GM18499 (cell line): ENCODE data around the gene NOLC1.
"Not testable (repeated sequence)": the region's sequence is repeated elsewhere in the genome, so short reads cannot be mapped to it uniquely, and the experiment has no call there.

Source experiments
- ATAC-seq: cut with Tn5 transposase; IDR thresholded peaks from one replicate; pipeline ENCODE4 v1.9.1; 2021; ENCODE audit warnings: moderate number of reproducible peaks; ENCODE audit not compliant: insufficient read depth, unreplicated experiment

NOLC1 gene

GRCh38 chr10:102150970-102151773 is 1.0 kb upstream of the NOLC1 start:
- ATAC-seq, result no peak

GRCh38 chr10:102152545-102152890 is 329 bp downstream of the NOLC1 start:
- ATAC-seq, result no peak

GRCh38 chr10:102153093-102153620 is 968 bp downstream of the NOLC1 start:
- no peak for ATAC-seq

GRCh38 chr10:102154466-102155116 is 2.4 kb downstream of the NOLC1 start:
- ATAC-seq, result no peak

GRCh38 chr10:102157224-102157623 is 5.0 kb downstream of the NOLC1 start:
- ATAC-seq, result no peak

GRCh38 chr10:102159051-102159597 is 6.9 kb downstream of the NOLC1 start:
- no peak for ATAC-seq

- no peak for ATAC-seq
Observed at GRCh38 chr10:102159831-102160230, 7.6 kb downstream of the NOLC1 start.

- no peak for ATAC-seq
Observed at GRCh38 chr10:102163342-102163989, 11.3 kb downstream of the NOLC1 start.

GRCh38 chr10:102167861-102168260 is 15.7 kb downstream of the NOLC1 start:
- ATAC-seq, result no peak

- ATAC-seq, result no peak
Observed at GRCh38 chr10:102170602-102171001, 18.4 kb downstream of the NOLC1 start.

GRCh38 chr10:102172288-102172687 is 20.1 kb downstream of the NOLC1 start:
- no peak for ATAC-seq

- ATAC-seq, result no peak
Observed at GRCh38 chr10:102175415-102175814, 23.2 kb downstream of the NOLC1 start.

GRCh38 chr10:102184606-102185005 is 32.4 kb downstream of the NOLC1 start:
- no peak for ATAC-seq

- ATAC-seq, result no peak
Observed at GRCh38 chr10:102185272-102185671, 33.1 kb downstream of the NOLC1 start.

- no peak for ATAC-seq
Observed at GRCh38 chr10:102185811-102186527, 33.8 kb downstream of the NOLC1 start.

- no peak for ATAC-seq
Observed at GRCh38 chr10:102188298-102188940, 36.2 kb downstream of the NOLC1 start.

- not testable (repeated sequence) for ATAC-seq
Observed at GRCh38 chr10:102188941-102189898, 37.0 kb downstream of the NOLC1 start.

- ATAC-seq, result no peak
Observed at GRCh38 chr10:102191956-102192355, 39.8 kb downstream of the NOLC1 start.
